Hepatocyte (in vitro differentiated cells): ENCODE data around the gene LCN12.

Source experiments
- CTCF ChIP-seq: fragments of 200-600 bp; sonication (generic); IDR thresholded peaks from 2 replicates; pipeline ENCODE4 v1.5.1; 2016; ENCODE audit warnings: antibody characterized with exemption, mild to moderate bottlenecking; ENCODE audit not compliant: poor library complexity
- EZH2 ChIP-seq: fragments of 200-600 bp; sonication (generic); IDR thresholded peaks from 2 replicates; pipeline ENCODE4 v1.6.1; 2016; ENCODE audit warnings: antibody characterized with exemption, mild to moderate bottlenecking, borderline replicate concordance
- EZH2phosphoT487 ChIP-seq: fragments of 200-600 bp; sonication (generic); IDR thresholded peaks from one replicate; pipeline ENCODE4 v1.6.1; 2018; ENCODE audit warnings: antibody characterized with exemption, mild to moderate bottlenecking, low read depth, moderate library complexity; ENCODE audit not compliant: unreplicated experiment, severe bottlenecking

GRCh38 chr9:136997371-136997770 is 45.3 kb downstream of the LCN12 start:
- TF ChIP-seq EZH2 (no peak), CTCF (no peak), EZH2phosphoT487 (no peak)
